ENCODE data around the gene ADCY4. TPM values are rescaled to one million over a fixed set of nuclear protein-coding genes. Genes with fewer than 3 reads are reported as not detected.

The ADCY4 gene
- total and polyA plus RNA-seq, 2 of the 13 experiments (the other 11 are each of a cell fraction or from before 2014, with no cell fraction given) = 0.03 TPM; not detected in 1

DNA sequence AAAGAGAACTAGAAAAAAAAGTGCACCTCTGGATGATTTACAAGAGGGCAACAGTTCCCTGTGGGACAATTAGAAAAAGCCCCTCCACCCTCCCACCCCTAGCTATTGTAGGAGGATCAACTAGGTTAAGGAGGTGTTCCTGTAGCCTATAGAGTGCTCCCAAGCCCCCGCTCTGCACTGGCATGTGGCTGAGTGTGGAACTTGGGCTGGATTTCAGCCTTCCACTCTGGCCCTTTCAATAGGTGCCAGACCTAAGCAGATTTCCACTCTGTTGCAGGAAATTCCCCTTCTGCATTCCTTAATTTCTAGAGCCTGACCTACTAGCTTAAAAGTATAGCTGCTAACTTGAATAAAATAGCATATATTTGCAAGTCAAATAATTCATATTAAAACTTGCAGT lies 35.9 kb upstream of the ADCY4 start (continued):
- no peak for TF ChIP-seq SOX5 (CRISPR knock-in tag; IDR thresholded peaks at IDR 0.05; ENCODE audit: borderline replicate concordance)
- no peak for TF ChIP-seq BCL6 (CRISPR knock-in tag; IDR thresholded peaks at IDR 0.05)
- no peak for TF ChIP-seq HOXA5 (CRISPR knock-in tag; IDR thresholded peaks at IDR 0.05)
- TF ChIP-seq KDM1A (CRISPR knock-in tag; IDR thresholded peaks at IDR 0.05) = no peak
- TF ChIP-seq, protein P1, sequence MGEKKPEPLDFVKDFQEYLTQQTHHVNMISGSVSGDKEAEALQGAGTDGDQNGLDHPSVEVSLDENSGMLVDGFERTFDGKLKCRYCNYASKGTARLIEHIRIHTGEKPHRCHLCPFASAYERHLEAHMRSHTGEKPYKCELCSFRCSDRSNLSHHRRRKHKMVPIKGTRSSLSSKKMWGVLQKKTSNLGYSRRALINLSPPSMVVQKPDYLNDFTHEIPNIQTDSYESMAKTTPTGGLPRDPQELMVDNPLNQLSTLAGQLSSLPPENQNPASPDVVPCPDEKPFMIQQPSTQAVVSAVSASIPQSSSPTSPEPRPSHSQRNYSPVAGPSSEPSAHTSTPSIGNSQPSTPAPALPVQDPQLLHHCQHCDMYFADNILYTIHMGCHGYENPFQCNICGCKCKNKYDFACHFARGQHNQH (CRISPR knock-in tag; IDR thresholded peaks at IDR 0.05) = no peak
- TF ChIP-seq XRCC5 (optimal IDR thresholded peaks at IDR 0.05; ENCODE audit: low read length) = no peak
- no peak for TF ChIP-seq ZNF772 (CRISPR knock-in tag; IDR thresholded peaks at IDR 0.05)
- no peak for TF ChIP-seq MYC (CRISPR knock-in tag; IDR thresholded peaks at IDR 0.05; ENCODE audit: borderline replicate concordance)
- TF ChIP-seq ZNF468 (CRISPR knock-in tag; IDR thresholded peaks at IDR 0.05) = no peak

DNA sequence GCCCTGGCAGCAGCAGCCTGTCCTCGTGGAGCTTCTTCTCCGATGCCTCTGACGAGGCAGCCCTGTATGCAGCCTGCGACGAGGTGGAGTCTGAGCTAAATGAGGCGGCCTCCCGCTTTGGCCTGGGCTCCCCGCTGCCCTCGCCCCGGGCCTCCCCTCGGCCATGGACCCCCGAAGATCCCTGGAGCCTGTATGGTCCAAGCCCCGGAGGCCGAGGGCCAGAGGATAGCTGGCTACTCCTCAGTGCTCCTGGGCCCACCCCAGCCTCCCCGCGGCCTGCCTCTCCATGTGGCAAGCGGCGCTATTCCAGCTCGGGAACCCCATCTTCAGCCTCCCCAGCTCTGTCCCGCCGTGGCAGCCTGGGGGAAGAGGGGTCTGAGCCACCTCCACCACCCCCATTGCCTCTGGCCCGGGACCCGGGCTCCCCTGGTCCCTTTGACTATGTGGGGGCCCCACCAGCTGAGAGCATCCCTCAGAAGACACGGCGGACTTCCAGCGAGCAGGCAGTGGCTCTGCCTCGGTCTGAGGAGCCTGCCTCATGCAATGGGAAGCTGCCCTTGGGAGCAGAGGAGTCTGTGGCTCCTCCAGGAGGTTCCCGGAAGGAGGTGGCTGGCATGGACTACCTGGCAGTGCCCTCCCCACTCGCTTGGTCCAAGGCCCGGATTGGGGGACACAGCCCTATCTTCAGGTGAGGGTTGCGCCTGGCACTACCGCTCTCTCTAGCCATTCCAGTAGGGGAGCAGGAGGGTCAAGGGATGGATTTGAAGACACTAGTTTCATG lies 35.2 kb upstream of the ADCY4 start:
- Histone ChIP-seq H3K27me3 (ENCODE audit: control insufficient read depth in 1 of 2, insufficient read depth in 2 of 2, low read length in 2 of 2) (peaks cover 23 to 60% of the 10 kb centered on the region in 2 experiments), H3K4me2 (ENCODE audit: low read depth, low read length) (no peak overlapping the region), H3K9me3 (ENCODE audit: low read length) (no peaks in the 10 kb centered on the region), H3K4me3 (replicated peaks in 1 of 3; ENCODE audit: insufficient read depth in 1 of 3, low read depth in 2 of 3, low read length in 3 of 3) (no peak overlapping the region), H3K79me2 (ENCODE audit: insufficient read depth, low read length) (no peaks in the 10 kb centered on the region), H2AFZ (ENCODE audit: low read length) (no peak overlapping the region), H3K9ac (ENCODE audit: insufficient read depth, low read depth, low read length) (no peak overlapping the region), H3K4me1 (ENCODE audit: insufficient read depth, low read length) (peaks cover 31% of the 10 kb centered on the region), H3K27ac (ENCODE audit: extremely low read length, insufficient read depth, low read length) (no peak overlapping the region), H4K20me1 (ENCODE audit: insufficient read depth, low read length) (no peaks in the 10 kb centered on the region), H3K36me3 (replicated peaks in 1 of 2; ENCODE audit: control insufficient read depth in 1 of 2, insufficient read depth in 2 of 2, low read length in 2 of 2) (no peaks in the 10 kb centered on the region)
- in situ Hi-C loops (cut with HindIII; ENCODE audit: extremely low pct_ligation_motif_present, low pct_unique_long_range_greater_than_20kb) = loop anchor here (5.0 kb wide), 1 partner anchor 62 kb away; no protein-coding TSS in a partner anchor
- CTCF ChIA-PET (ENCODE audit: low intra/inter-chr PET ratio, low total read pairs) = interaction anchor here (1.0 kb wide), 1 partner anchor 66 kb away, joined by 3 read pairs; no protein-coding TSS in a partner anchor
- no peak for ATAC-seq
- 42% methylated on average over 25 of the region's 32 CpGs for WGBS (ENCODE audit: low lambda C conversion rate)
- BruUV-seq (replicated peaks) = no TSS peak
- POLR2A ChIA-PET = interaction anchor here (0.8 to 3.7 kb wide), 3 partner anchors 60 to 72 kb away, joined by 4 to 19 read pairs (median 8); partner anchors contain the start of genes CBLN3 and KHNYN
- no peak for DNase-seq (ENCODE audit: low spot score)
- intact Hi-C loops (cut with micrococcal nuclease; ENCODE audit: unreplicated experiment) = loop anchor here (2.0 to 5.0 kb wide), 2 partner anchors 37 to 192 kb away; no protein-coding TSS in a partner anchor
- no peak for FAIRE-seq
- TF ChIP-seq, protein P2, sequence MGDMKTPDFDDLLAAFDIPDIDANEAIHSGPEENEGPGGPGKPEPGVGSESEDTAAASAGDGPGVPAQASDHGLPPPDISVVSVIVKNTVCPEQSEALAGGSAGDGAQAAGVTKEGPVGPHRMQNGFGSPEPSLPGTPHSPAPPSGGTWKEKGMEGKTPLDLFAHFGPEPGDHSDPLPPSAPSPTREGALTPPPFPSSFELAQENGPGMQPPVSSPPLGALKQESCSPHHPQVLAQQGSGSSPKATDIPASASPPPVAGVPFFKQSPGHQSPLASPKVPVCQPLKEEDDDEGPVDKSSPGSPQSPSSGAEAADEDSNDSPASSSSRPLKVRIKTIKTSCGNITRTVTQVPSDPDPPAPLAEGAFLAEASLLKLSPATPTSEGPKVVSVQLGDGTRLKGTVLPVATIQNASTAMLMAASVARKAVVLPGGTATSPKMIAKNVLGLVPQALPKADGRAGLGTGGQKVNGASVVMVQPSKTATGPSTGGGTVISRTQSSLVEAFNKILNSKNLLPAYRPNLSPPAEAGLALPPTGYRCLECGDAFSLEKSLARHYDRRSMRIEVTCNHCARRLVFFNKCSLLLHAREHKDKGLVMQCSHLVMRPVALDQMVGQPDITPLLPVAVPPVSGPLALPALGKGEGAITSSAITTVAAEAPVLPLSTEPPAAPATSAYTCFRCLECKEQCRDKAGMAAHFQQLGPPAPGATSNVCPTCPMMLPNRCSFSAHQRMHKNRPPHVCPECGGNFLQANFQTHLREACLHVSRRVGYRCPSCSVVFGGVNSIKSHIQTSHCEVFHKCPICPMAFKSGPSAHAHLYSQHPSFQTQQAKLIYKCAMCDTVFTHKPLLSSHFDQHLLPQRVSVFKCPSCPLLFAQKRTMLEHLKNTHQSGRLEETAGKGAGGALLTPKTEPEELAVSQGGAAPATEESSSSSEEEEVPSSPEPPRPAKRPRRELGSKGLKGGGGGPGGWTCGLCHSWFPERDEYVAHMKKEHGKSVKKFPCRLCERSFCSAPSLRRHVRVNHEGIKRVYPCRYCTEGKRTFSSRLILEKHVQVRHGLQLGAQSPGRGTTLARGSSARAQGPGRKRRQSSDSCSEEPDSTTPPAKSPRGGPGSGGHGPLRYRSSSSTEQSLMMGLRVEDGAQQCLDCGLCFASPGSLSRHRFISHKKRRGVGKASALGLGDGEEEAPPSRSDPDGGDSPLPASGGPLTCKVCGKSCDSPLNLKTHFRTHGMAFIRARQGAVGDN (CRISPR knock-in tag; IDR thresholded peaks at IDR 0.05) = 0 out of 2 replicates have a peak, but pooled peaks have one; percentile 15
- TF ChIP-seq, protein P3, sequence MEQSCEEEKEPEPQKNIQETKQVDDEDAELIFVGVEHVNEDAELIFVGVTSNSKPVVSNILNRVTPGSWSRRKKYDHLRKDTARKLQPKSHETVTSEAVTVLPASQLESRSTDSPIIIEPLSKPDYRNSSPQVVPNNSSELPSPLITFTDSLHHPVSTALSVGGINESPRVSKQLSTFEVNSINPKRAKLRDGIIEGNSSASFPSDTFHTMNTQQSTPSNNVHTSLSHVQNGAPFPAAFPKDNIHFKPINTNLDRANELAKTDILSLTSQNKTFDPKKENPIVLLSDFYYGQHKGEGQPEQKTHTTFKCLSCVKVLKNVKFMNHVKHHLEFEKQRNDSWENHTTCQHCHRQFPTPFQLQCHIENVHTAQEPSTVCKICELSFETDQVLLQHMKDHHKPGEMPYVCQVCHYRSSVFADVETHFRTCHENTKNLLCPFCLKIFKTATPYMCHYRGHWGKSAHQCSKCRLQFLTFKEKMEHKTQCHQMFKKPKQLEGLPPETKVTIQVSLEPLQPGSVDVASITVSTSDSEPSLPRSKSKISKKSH (CRISPR knock-in tag; IDR thresholded peaks at IDR 0.05; ENCODE audit: borderline replicate concordance) = peak; percentile 17; the same call in 1 of the 2 replicates
- TF ChIP-seq IKZF1 (IDR thresholded peaks at IDR 0.05) (no peak), NFE2 (CRISPR knock-in tag; IDR thresholded peaks at IDR 0.05) (no peak), GABPB1 (CRISPR knock-in tag; IDR thresholded peaks at IDR 0.05) (peak; percentile 9; the same call in 1 of the 2 replicates), POLR2A (IDR thresholded peaks at IDR 0.05; ENCODE audit: insufficient read depth in 1 of 2, low read depth in 2 of 2, low read length in 2 of 2) (no peak), HNRNPK (IDR thresholded peaks at IDR 0.05; ENCODE audit: low read depth, low read length, poor library complexity, severe bottlenecking) (no peak), GFI1 (CRISPR knock-in tag; IDR thresholded peaks at IDR 0.05; ENCODE audit: borderline replicate concordance) (no peak)

Data from HepG2 (cell line).